Parathyroid adenoma (tissue), 2 donors: ENCODE data around the gene GARIN5A.
A peak's percentile ranks its signal among the peaks of the same experiment; 100 is the strongest.

Experiments used
- H2AFZ ChIP-seq: fragments of 300-600 bp; sonication (generic); one replicate; pipeline ENCODE4 v1.7.0; 2017; ENCODE audit warnings: antibody characterized with exemption, mild to moderate bottlenecking
- H3K27ac ChIP-seq: fragments of 300-600 bp; sonication (generic); one replicate; pipeline ENCODE4 v1.7.0; 2017
- H3K27me3 ChIP-seq: fragments of 300-600 bp; sonication (generic); one replicate; pipeline ENCODE4 v1.7.0; 2017; ENCODE audit warnings: low read length; ENCODE audit not compliant: control insufficient read depth, insufficient read depth
- H3K36me3 ChIP-seq: fragments of 300-600 bp; sonication (generic); one replicate; pipeline ENCODE4 v1.7.0; 2017; ENCODE audit warnings: low read length; ENCODE audit not compliant: control insufficient read depth, insufficient read depth
- H3K4me1 ChIP-seq: fragments of 300-600 bp; sonication (generic); one replicate; pipeline ENCODE4 v1.7.0; 2017; ENCODE audit warnings: control low read depth
- H3K4me2 ChIP-seq: fragments of 300-600 bp; sonication (generic); one replicate; pipeline ENCODE4 v1.7.0; 2017; ENCODE audit warnings: low read length
- H3K4me3 ChIP-seq: fragments of 300-600 bp; sonication (generic); one replicate; pipeline ENCODE4 v1.7.0; 2017; ENCODE audit warnings: low read depth, low read length
- H3K79me2 ChIP-seq: fragments of 300-600 bp; sonication (generic); one replicate; pipeline ENCODE4 v1.7.0; 2017; ENCODE audit warnings: control low read depth
- H3K9ac ChIP-seq: fragments of 300-600 bp; sonication (generic); one replicate; pipeline ENCODE4 v1.7.0; 2017; ENCODE audit warnings: mild to moderate bottlenecking
- H3K9me3 ChIP-seq: fragments of 300-600 bp; sonication (generic); one replicate; pipeline ENCODE4 v1.7.0; 2017; ENCODE audit warnings: low read length; ENCODE audit not compliant: control insufficient read depth
- TF ChIP-seq, protein P1 (sequence below): fragments of 300-600 bp; sonication (generic); IDR thresholded peaks from one replicate; pipeline ENCODE4 v1.7.0; 2017; ENCODE audit warnings: antibody characterized with exemption, mild to moderate bottlenecking
- donor health status: primary hyperparathyroidism.

Gene GARIN5A

DNA sequence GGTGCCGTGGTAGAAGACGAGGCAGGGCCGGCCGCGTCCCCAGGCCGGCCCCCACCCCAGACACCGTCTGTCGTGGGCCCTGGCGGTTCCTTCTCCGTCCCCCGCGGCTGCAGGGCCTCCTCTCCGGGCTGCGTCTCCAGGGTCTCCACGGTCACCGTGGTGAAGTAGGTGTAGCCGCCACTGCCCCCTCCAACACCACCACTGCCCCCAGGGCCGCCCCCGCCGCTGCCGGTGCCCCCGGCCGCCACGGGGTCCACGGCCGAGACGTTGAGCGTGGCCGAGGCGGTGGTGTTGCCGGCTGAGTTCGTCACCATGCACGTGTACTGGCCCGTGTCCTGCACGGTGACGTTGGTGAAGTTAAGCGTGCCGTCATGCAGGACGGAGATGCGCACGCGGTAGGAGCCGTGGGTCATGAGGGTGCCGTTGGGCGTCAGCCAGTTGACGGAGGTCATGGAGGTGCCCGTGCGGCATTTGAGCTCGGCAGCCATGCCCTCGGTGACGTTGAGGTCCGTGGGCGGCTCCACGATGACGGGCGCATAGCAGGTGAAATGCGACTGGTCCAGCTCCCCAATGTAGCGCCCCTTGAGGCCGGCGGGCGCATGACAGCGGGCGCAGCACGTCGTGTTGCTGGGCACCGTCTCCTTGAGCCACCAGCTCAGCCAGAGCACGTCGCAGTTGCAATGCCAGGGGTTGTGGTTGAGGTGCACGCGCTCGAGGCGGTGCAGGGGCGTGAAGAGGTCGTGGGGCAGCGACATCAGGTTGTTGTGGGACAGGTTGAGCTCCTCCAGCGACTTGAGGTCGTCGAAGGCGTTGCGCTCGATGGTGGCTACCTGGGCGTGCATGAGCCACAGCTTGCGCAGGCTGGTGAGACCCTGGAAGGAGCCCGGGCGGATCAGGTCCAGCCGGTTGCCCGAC, 41.7 kb upstream of the GARIN5A start:
- Histone ChIP-seq H3K9me3 (no peaks in the 10 kb centered on the region), H3K4me3 (no peak overlapping the region), H3K36me3 (no peaks in the 10 kb centered on the region), H2AFZ (no peak overlapping the region), H3K4me2 (no peak overlapping the region), H3K27me3 (no peaks in the 10 kb centered on the region), H3K79me2 (no peaks in the 10 kb centered on the region), H3K9ac (no peak overlapping the region), H3K4me1 (peaks cover 4% of the 10 kb centered on the region), H3K27ac (no peak overlapping the region)
- TF ChIP-seq, protein P1, sequence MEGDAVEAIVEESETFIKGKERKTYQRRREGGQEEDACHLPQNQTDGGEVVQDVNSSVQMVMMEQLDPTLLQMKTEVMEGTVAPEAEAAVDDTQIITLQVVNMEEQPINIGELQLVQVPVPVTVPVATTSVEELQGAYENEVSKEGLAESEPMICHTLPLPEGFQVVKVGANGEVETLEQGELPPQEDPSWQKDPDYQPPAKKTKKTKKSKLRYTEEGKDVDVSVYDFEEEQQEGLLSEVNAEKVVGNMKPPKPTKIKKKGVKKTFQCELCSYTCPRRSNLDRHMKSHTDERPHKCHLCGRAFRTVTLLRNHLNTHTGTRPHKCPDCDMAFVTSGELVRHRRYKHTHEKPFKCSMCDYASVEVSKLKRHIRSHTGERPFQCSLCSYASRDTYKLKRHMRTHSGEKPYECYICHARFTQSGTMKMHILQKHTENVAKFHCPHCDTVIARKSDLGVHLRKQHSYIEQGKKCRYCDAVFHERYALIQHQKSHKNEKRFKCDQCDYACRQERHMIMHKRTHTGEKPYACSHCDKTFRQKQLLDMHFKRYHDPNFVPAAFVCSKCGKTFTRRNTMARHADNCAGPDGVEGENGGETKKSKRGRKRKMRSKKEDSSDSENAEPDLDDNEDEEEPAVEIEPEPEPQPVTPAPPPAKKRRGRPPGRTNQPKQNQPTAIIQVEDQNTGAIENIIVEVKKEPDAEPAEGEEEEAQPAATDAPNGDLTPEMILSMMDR = no peak

DNA sequence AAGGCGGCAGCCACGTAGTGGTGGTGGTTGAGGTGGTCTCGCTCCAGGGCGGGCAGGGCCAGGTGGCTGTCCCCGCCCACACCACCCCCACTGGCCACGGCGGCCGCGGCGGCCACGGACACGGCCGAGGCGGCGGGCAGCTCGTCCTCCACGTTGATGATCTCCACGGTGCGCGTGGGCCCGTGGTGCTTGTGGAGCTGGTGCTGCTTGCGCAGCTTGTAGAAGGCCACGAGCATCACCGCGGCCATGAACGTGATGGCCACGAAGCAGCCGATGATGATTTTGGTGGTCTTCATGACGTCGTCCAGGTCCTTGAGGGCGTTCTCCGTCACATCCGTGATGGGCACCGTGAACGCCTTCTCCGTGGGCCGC, 41.0 kb upstream of the GARIN5A start:
- Histone ChIP-seq H3K9me3 (no peaks in the 10 kb centered on the region), H3K27me3 (no peaks in the 10 kb centered on the region), H3K4me2 (no peak overlapping the region), H3K27ac (no peak overlapping the region), H3K4me1 (peaks cover 7% of the 10 kb centered on the region), H3K4me3 (no peak overlapping the region), H3K36me3 (no peaks in the 10 kb centered on the region), H2AFZ (no peak overlapping the region), H3K79me2 (no peaks in the 10 kb centered on the region), H3K9ac (no peak overlapping the region)
- TF ChIP-seq, protein P1 = no peak

DNA sequence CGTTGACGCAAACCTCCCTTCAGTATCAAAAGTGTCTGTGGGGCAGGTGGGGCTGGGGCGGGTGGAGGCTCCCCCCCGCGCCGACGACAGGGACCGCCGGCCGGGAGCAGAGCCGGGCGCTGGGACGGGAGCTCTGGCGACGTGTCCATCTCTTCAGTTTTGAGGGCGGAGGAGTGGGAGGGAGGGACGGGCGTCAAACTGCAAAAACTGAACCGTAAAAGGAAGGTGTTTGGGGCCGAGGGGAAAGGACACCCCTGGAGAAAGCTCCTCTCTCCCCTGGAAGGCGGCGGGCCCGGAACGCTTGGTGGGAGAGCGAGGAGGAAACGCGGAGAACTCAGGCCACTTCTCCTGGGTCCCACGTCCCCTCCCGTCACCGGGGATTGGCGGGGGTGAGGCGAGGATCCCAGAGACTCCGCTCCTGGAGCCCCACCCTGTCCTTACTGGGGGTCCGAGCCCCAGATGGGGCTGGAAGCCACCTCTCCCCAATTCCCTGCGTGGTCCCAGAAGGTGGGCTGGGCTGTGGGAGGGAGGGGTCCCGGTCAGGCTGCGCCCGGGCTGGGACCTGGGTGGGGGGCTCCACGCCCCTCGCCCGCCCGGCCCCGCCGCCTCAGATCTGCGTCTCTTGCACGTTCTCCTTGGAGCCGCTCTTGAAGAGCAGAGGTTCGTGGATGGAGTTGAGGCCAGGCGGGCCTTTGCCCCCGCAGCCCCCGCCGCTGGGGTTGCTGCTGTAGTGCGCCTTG, 40.5 kb upstream of the GARIN5A start:
- TF ChIP-seq, protein P1 = no peak

DNA sequence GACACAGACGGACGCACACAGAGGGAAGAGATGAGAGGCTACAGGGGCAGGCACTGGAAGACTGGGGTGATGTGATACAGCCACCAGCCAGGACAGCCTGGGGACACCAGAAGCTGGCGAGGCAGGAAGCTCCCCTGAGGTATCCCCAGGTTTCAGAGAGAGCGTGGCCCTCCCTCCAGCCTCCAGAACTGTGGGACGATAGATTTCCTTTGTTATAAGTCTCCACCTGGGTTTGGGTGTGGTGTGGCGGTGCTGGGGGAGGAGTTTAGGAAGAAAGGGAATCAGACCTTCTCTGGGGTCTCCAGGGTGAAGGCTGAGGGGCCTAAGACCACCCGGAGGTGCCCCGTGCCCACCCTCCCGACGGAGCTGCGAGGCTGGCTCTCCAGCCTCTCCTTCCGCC, 39.8 kb upstream of the GARIN5A start:
- Histone ChIP-seq H3K4me2 (peak overlapping the region; percentile 34), H3K79me2 (no peaks in the 10 kb centered on the region), H3K4me1 (peaks cover 7% of the 10 kb centered on the region), H3K4me3 (no peak overlapping the region), H3K9me3 (no peaks in the 10 kb centered on the region), H3K27me3 (no peaks in the 10 kb centered on the region), H3K36me3 (no peaks in the 10 kb centered on the region), H3K9ac (no peak overlapping the region), H3K27ac (no peak overlapping the region), H2AFZ (no peak overlapping the region)
- TF ChIP-seq, protein P1 = no peak

More for the DNA sequence above, 40.5 kb upstream of the GARIN5A start:
- no peaks in the 10 kb centered on the region for H3K79me2 ChIP-seq
- H3K4me2 ChIP-seq = peak overlapping the region; percentile 34
- no peak overlapping the region for H2AFZ ChIP-seq
- no peak overlapping the region for H3K9ac ChIP-seq
- H3K4me3 ChIP-seq = no peak overlapping the region
- H3K9me3 ChIP-seq = no peaks in the 10 kb centered on the region
- no peaks in the 10 kb centered on the region for H3K36me3 ChIP-seq
- H3K4me1 ChIP-seq = peaks cover 7% of the 10 kb centered on the region
- H3K27ac ChIP-seq = no peak overlapping the region
- H3K27me3 ChIP-seq = no peaks in the 10 kb centered on the region
